Esophagus muscularis mucosa (tissue), 4 donors: ENCODE measurements around the gene DSCAML1. TPM values are rescaled to one million over a fixed set of nuclear protein-coding genes. Genes with fewer than 3 reads are reported as not detected.

Source experiments
- DNase-seq: peaks from one replicate; pipeline ENCODE4 v3.0.0-alpha.2; 2017; ENCODE audit errors: extremely low spot score
- H3K27ac ChIP-seq, 4 donors: fragments of 200-600 bp; sonication (generic); replicated peaks in 1 of 4; 1 replicate in 3 of 4; 2 replicates in 1 of 4; pipeline ENCODE4 v1.5.1; 2016 to 2019; ENCODE audit warnings: mild to moderate bottlenecking in 1 of 4
- H3K27me3 ChIP-seq, 4 donors: fragments of 200-600 bp; sonication (generic); one replicate each; pipeline versions ENCODE4 v1.5.1 to v1.6.0; 2016 to 2019
- H3K36me3 ChIP-seq, 4 donors: fragments of 200-600 bp; sonication (generic); one replicate each; pipeline ENCODE4 v1.5.1; 2016 to 2019
- H3K4me1 ChIP-seq, 4 donors: fragments of 200-600 bp; sonication (generic); one replicate each; pipeline ENCODE4 v1.5.1; 2016 to 2019
- H3K4me3 ChIP-seq, 4 donors: fragments of 200-600 bp; sonication (generic); 1 replicate in 2 of 4; 2 replicates in 2 of 4; pipeline ENCODE4 v1.5.1; 2016 to 2019; ENCODE audit warnings: mild to moderate bottlenecking in 4 of 4, moderate library complexity in 1 of 4
- H3K9me3 ChIP-seq, 4 donors: fragments of 200-600 bp; sonication (generic); 1 replicate in 3 of 4; 2 replicates in 1 of 4; pipeline ENCODE4 v1.5.1; 2016 to 2019
- CTCF ChIP-seq, 3 experiments: fragments of 200-600 bp in 2 of 3; fragments of 450-650 bp in 1 of 3; sonication (generic) in 2 of 3; IDR thresholded peaks; one replicate each; pipeline ENCODE4 v1.5.1; 2017 to 2019; ENCODE audit warnings: antibody characterized with exemption in 3 of 3, mild to moderate bottlenecking in 2 of 3, moderate library complexity in 1 of 3
- EP300 ChIP-seq: sonication (generic); formaldehyde crosslinking; IDR thresholded peaks from one replicate; pipeline ENCODE4 v1.6.1; 2017; ENCODE audit warnings: antibody characterized with exemption
- POLR2A ChIP-seq: fragments of 450-650 bp; IDR thresholded peaks from one replicate; pipeline ENCODE4 v1.6.1; 2017; ENCODE audit warnings: antibody characterized with exemption, moderate library complexity, mild to moderate bottlenecking, low read depth
- POLR2AphosphoS5 ChIP-seq, 2 donors: sonication (generic); formaldehyde crosslinking; IDR thresholded peaks; one replicate each; pipeline ENCODE4 v1.6.1; 2017; ENCODE audit warnings: antibody characterized with exemption in 2 of 2
- WGBS: methylation state at CpG from one replicate; pipeline ENCODE4 v1.1.5; 2018; 5-methylcytosine and 5-hydroxymethylcytosine counted together
- intact Hi-C: fragments of 100-400 bp; cut with DNase I; formaldehyde crosslinking; loops from one replicate; pipeline ENCODE4 v1.15.1; 2023
- total RNA-seq, 4 donors: library from RNA; depleted of rRNA; stranded (reverse); fragments of >200 nt; gene quantifications; one replicate each; pipeline versions ENCODE4 v1.1.0 to v1.2.1, GENCODE V29; 2016

DSCAML1 gene
- total RNA-seq, 4 donors from 2014 or later = 0.50 to 5.8 (median 1.2) TPM

DNA sequence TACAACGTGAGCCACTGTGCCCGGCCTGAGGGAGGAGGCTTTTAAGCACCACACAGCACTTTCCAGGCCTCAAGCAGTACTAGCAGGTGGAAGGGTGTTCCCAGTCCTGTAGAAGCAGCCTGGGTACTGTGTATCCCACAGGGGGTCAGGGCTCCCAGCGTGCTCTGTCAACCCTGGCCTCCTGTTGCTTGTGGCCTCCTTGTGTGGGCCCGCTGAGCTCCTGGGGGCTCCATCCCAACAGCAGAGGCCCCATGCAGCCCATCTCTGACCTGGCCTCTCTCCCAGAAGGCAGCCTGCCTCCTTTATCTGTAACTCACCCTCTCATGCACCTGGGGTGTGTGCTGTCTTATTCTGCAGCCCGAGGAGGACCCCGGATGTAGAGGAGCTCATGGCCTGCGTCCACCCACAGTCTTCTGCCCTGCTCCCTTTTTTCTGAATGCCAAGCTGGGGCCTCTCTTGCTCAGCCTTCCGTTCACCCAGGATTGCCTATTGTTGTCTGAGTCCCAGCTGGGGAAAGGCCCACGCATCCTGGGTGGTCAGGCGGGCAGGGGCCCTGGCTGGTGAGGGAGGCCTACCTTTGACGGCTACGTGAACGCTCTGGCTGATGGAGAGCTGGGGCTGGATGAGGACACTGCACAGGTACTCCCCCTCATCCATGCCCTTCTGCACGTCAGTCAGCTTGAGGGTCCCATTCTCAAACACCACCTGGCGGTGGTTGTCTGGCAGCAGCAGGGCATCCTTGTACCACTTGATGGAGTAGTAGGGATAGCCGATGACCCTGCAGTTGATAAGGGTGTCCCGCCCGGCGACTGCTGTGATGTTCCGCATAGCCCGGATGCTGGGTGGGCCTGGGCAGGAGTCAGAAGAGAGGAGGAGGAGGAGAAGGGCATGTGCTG, 280.9 kb downstream of the DSCAML1 start:
- Histone ChIP-seq H3K9me3 (no peaks in the 10 kb centered on the region), H3K36me3 (peaks cover 0 to 4% (median 2%) of the 10 kb centered on the region in 4 donors), H3K27ac (no peak overlapping the region), H3K4me3 (no peak overlapping the region), H3K4me1 (peaks cover 0 to 15% (median 12%) of the 10 kb centered on the region in 4 donors), H3K27me3 (peaks cover 0 to 5% (median 0%) of the 10 kb centered on the region in 4 donors)
- DNase-seq = no peak
- WGBS = 100% methylated on average over 8 of the region's 21 CpGs
- TF ChIP-seq EP300 (no peak), POLR2AphosphoS5 (IDR thresholded peaks at IDR 0.05) (no peak), CTCF (IDR thresholded peaks at IDR 0.05) (no peak), POLR2A (no peak)
- intact Hi-C loops = no loop called here

GRCh38 chr11:117514256-117514655, 282.8 kb downstream of the DSCAML1 start:
- Histone ChIP-seq H3K4me3 (no peak overlapping the region), H3K27me3 (peaks cover 0 to 5% (median 0%) of the 10 kb centered on the region in 4 donors), H3K9me3 (no peaks in the 10 kb centered on the region), H3K27ac (no peak overlapping the region), H3K4me1 (peaks cover 0 to 5% (median 3%) of the 10 kb centered on the region in 4 donors), H3K36me3 (peaks cover 0 to 3% (median 0%) of the 10 kb centered on the region in 4 donors)
- no peak for DNase-seq
- 82% methylated on average over 4 of the region's 4 CpGs for WGBS
- intact Hi-C loops = no loop called here
- TF ChIP-seq POLR2AphosphoS5 (IDR thresholded peaks at IDR 0.05) = no peak
- TF ChIP-seq EP300 = no peak
- TF ChIP-seq POLR2A = no peak
- no peak for TF ChIP-seq CTCF (IDR thresholded peaks at IDR 0.05)

DNA sequence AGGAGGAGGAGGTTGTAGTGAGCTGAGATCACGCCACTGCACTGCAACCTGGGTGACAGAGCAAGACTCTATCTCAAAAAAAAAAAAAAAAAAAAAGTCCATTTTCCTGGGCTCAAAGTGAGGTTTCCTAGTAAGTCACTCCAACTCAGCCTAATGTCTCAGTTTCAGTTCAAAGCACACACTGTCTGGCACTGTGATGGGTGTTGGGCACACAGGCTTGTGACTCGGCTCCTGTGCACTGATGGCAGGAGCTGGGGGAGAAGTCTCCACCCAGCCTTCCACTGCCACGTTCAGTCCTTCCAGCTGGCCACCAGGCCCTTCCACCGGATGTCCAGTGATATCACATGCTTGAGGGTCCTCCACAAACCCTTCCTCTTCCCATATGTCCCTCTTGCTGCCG, 283.4 kb downstream of the DSCAML1 start:
- WGBS = 56% methylated on average over 5 of the region's 5 CpGs
- no peak overlapping the region for H3K27ac ChIP-seq
- intact Hi-C loops = no loop called here
- no peaks in the 10 kb centered on the region for H3K4me1 ChIP-seq
- DNase-seq = no peak
- peaks cover 0 to 5% (median 0%) of the 10 kb centered on the region in 4 donors for H3K27me3 ChIP-seq
- H3K4me3 ChIP-seq = no peak overlapping the region
- TF ChIP-seq CTCF (IDR thresholded peaks at IDR 0.05) (no peak), POLR2AphosphoS5 (IDR thresholded peaks at IDR 0.05) (no peak), POLR2A (no peak), EP300 (no peak)
- H3K9me3 ChIP-seq = no peaks in the 10 kb centered on the region
- peaks cover 0 to 3% (median 0%) of the 10 kb centered on the region in 4 donors for H3K36me3 ChIP-seq

DNA sequence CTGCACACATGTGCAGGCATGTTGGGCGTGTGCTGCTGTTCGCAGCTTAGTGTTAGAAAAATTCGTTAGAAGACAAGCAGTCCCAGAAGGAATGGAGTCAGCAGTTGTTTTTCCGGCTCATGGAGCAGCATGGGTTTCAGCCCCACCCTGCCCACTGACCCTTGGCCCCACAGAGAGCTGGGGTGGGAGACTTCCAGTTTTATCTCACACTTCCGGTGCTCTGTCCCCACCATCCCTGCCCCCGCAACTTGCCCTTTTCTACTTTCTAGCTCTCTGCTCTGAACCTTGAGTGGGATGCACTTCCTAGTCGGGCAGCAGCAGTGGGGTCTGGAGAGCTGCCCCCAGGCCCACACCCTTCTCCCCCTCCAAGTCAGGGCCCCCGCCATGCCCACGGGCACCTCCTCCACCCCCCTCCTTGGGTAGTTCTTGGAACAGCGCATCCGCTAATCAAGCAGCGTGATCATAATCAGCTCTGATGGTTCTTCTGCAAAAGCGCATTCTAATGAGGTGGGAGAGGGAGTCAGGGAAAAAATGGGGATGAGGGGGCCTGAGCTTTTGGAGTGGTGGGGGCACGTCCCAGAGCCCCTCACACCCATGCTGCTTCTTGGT, 285.0 kb downstream of the DSCAML1 start:
- 68% methylated on average over 11 of the region's 14 CpGs for WGBS
- intact Hi-C loops = no loop called here
- Histone ChIP-seq H3K27ac (no peak overlapping the region), H3K9me3 (no peaks in the 10 kb centered on the region), H3K36me3 (peaks cover 0 to 3% (median 0%) of the 10 kb centered on the region in 4 donors), H3K27me3 (peaks cover 0 to 7% (median 0%) of the 10 kb centered on the region in 4 donors), H3K4me3 (no peak overlapping the region), H3K4me1 (no peaks in the 10 kb centered on the region)
- no peak for DNase-seq
- TF ChIP-seq CTCF (IDR thresholded peaks at IDR 0.05) (no peak), POLR2A (no peak), EP300 (no peak), POLR2AphosphoS5 (IDR thresholded peaks at IDR 0.05) (no peak)
